Activated T-cell treated with anti-CD3 and anti-CD28 coated beads for 24 hours (primary cell): ENCODE data around the gene IQSEC3.
"Not testable (repeated sequence)": the region's sequence is repeated elsewhere in the genome, so short reads cannot be mapped to it uniquely, and the experiment has no call there.

Experiments used
- DNase-seq: peaks from one replicate; pipeline ENCODE4 v3.0.0-alpha.2; 2020; ENCODE audit warnings: low read depth

Gene IQSEC3

DNA sequence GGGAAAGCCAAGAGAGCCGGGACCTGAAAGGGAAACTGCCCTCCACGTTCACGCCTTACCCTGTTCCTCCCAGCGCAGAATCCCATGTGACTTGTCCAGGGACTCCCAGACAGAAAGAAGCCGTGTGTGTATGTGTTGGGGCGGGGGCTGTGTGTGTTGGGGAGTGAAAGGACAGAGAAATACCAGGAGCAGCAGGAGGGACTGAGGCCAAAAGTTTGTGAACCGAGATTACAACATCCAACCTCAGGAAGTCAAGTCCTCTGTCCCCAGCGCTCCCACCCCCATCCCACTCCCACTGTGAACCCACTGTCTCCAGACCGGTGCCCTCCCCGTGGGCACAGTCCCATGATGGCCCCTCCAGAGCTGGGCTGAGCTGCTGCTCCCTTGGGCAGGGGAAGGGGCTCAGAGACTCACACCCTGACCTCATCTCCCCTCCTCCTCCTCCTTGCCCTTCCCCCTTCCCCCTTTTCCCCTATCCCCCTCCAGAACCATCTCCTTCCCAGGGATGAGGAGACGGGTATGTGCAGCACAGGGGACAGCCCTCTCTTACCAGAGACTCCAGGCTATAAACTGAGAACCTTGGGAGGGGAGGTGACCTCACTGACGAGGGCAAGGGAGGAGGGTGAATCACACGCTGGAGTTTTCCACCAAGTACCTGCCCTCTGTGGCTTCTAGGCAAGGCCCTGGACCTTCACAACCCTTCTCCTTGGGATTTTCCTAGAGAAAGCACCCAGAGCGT is 147.6 kb downstream of the IQSEC3 start, which contains the start of gene SLC6A12:
Gene SLC6A12 (minus strand): TSS at position 155 of the 739 bp plus-strand sequence. CDS start 4,171 bp downstream, outside the sequence.
- no peak for DNase-seq

DNA sequence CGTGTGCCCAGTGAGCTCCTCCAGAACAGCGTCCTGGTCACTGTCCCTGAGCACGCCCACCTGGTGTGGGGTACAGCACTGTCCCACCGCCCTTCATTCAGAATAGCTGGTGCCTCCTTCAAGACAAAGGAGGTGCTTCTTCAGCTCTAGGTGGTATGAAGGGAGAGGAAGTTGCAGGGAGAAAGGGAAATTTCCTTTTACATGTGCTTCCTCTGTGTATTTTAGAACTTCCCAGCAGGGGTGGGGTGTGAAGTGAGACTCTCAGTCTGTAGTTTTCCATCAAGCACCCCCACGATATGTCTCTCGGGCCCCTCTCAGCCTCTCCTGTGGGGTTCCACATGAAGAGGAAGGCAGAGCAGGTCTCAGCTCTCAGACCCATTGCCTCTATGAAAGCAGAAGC is 148.5 kb downstream of the IQSEC3 start:
- no peak for DNase-seq

DNA sequence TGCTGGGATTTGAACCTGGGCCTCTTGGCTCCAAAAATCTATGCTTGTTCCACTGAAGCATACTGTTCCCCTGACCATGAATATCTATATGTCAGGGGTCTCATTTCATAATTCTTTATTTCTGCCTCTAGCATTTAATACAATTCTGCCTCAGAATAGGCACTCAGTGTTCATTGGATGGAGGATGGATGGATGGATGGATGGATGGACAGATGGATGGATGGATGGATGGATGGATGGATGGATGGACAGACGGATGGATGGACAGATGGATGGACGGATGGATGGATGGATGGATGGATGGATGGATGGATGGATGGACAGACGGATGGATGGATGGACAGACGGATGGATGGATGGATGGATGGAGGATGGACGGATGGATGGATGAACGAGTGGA is 150.5 kb downstream of the IQSEC3 start:
- not testable (repeated sequence) for DNase-seq

DNA sequence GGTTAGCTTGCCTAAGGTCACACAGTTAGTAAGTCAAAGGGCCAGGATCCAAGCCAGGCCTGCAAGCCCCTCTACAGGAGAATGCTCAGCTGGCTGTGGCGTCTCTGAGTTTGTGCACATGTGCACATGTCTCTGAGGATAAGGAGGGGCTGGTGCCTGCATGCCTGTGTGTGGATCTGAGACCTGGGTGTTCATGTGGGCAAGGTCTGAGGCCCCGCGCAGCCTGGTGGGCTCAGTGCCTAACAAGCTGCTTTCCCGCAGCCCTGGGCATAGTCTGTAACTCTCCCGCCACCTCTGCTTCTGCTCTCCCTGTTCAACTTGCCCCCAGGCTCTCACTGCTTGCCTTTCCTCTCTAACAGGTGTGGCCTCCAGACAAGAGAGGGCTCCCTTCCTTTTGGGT is 151.7 kb downstream of the IQSEC3 start:
- no peak for DNase-seq

DNA sequence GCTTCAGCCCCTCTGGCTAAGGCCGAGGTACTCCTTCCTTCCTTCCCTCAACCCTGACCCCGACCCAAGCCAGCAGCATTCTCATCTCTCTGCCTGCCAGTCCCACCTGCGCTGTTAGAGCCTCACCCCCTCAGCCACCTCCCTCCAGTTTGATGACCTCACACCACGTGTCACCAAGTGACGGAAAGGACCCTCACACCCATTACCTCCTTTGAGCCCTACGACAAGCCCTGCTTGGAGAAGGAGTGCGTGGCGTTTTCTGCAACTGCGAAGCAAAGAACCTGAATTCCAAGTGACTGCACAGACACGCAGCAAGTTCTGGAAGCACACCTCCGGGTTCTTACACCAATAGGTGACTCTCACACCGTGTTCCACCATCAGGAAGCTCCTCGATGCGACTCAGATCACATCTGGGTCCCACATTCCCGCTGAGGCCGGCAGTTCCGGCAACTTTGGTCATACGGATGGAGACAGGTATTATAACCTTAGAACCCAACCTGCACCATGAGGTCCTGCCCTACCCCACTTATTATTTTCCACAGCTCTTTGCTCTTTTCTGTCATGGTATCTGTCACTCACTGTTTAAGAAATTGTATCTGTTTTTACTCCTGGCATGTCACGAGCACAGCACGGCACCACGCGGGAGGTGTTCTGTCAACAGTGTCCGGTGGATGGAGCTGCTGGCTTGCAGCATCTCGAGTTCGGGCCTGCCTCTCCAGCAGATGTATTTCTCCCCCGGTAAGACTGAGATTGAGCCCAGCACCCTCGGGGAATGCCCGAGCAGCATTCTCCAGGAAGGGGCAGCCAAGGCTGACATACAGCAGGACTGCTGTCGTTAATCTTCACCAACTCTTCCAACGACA is 152.4 kb downstream of the IQSEC3 start:
- no peak for DNase-seq

DNA sequence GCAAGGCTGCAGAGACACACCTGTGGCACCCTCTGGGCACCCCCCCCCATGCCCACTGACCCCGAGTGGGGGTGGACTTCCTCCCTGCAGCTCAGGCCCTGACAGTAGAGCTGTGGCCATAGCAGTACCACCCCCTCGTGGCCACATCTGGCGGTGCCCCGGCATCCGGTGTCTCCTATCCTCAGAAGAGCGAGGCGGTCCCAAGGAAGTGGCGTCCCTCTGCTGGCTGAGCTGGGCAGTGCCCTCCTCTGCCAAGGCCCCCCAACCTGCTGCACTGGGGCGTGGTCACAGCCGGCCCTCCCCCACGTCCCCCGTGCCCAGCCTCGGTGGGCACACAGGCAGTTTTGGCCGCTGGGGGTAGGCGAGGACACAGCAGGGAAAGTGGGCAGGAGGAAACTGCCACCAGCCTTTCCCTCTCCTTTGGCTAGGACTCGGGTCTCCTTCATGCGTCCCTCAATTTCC is 153.4 kb downstream of the IQSEC3 start:
- peak; percentile 25 for DNase-seq

DNA sequence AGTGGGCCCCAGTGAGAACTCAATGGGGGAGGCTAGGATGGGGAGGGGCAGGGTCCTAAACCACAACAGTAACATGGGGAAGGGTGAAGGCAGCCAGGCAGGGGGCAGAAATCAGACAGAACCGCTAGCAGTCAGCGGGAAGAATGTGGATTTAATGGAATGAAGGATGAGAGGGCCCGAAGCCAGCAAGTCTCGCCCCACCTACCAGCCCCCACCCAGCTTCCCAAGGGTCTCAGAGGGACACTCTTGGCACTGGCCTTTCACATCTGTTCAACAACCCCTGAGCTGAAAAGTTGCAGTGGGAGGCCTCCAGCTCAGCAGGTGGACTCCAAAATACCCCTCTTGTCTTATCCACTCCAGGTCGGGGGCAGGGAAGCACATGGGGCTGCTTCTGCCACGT is 153.9 kb downstream of the IQSEC3 start:
- no peak for DNase-seq

DNA sequence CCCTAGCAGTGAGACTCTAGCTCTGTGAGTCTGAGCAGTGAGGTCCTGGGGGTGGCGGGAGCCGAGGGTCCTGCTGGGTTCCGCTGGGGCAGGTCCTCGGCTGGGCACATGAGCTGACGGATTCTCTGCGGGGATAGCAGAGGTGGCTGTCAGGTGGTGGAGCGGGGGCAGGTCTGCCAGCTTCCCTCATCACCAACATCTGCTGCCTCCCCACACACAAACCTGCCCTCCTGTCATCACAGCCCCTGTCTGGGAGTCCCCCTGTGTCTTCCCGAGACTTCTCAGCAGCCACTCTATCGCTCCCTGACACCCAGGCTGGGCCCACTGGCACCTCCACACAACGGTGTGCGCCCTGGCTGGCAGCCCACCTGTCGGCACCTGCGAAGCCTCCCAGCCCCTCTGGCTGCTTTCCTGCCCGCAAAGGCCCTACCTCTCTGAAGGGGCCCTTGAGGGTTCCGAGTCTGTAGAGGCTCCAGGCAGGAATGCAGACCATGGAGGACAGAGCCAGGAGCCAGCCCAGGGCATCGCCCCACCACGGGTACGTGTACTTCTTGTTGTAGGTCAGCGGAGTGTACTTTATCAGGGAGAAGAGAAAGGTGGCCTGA is 154.5 kb downstream of the IQSEC3 start:
- DNase-seq = no peak

DNA sequence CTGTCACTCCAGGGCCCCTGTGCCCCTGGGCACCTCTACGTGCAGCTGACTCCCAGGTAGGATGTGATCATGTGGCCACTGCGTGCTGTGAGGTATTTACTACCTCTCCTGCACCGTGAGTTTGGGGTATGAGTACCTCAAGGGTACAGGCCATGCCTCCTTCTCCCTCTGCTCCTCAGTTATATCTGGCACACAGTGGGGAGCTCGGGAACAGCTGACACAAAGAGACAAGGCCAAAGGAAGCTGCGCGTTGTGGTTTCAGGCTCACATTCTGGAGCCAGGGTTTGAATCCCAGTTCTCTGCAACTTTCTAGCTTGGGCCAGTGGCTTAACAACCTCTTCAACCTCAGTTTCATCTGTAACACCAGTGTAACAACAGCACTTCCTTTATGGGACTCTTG is 155.2 kb downstream of the IQSEC3 start:
- no peak for DNase-seq

DNA sequence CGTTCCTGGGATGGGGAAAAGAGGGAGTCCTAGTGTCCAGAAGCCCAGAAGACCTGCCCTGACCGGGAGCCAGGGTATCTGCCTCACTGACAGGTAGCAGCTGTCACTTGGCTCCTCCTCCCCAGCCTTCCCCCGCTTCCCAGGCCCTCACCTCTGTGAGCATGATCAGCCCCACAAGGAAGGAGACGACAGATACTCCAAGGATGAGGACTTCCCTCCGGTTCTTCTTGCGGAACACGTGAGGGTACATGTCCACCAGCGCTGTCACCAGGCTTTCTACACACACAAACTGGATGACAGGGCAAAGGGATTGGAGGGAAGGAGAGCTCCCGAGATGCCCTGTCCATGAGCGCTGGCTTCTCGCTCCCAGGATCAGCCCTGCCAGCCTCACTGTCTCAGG is 157.3 kb downstream of the IQSEC3 start:
- no peak for DNase-seq

DNA sequence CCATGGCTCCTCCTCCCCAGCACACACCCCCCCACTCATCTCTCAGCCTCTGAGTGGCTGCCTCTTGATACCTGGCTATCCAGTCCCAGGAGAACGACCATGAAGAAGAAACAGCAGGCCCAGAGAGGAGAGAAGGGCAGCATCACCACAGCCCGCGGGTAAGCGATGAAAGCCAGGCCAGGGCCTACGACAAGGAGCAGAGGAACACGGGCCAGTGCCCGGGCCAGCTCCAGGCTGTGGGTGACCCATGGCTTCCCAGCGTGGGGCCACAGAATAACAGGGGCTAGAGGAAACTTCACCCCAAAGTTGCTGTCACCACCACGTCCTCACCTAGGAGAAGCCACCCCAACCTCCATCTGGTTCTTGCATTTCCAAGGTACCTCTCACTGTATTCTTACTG is 157.8 kb downstream of the IQSEC3 start:
- DNase-seq = no peak

DNA sequence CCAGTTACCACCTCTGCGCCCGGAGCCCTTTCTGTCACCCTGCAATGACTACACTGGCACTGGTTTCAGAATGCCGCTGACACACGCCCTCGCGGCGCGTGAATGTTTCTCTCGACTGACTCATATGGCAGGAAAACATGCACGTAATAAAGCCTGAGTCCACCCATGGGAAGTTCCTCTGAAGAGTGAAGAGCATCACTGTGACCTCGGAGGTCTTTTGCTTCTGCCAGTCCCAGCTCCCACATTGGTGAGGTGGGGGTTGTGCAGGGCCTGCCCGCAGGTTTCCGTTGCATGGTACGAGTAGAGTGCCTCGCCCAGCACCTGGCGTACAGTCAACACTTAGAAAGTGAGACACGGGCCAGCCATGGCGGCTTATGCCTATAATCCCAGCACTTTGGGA is 158.4 kb downstream of the IQSEC3 start:
- no peak for DNase-seq

DNA sequence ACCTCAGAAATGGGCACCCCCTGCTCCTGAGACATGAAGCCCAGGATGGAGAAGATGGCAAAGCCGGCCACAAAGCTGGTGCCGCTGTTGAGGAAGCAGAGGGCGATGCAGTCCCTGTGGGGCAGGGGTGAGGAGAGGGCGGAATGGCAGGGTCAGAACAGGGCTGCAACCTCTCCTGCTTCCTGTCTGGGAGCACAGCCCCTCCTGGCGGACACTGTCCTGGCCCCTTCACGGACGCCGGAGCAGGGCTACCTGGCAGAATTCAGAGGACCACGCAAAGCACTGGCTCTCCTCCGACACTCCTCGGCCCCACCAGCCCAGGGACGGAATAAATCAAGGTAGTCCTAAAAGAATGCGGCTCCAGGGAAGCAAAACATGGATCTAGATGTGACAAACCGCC is 159.8 kb downstream of the IQSEC3 start:
- DNase-seq = no peak

DNA sequence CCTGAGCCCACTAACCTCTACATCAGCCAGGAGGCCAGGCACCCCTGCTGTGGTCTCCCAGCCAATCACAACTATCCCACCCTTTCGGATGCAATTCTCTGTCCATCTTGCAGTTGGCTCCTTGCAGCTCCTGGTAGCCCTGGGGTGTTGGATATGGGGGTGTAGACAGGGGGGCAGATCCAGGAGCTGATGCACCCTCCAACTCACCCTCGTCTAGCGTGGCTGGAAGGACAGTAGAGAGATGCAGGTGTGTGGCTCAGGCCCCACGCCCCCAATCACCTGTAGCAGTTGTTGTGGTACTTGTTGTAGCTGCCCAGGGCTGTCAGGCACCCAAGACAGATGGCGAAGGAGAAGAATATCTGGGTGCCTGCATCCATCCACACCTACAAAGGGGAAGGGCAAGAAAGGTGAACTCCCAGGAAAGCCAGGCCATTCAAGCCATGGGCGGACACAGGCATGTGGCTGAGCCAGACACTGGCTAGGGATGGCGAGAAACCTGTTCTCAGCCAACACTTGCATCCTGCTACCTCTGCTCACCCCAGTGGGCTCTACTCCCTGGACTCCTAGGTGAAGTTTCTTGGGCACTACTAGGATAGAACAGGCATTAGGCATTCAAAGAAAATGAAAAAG is 160.8 kb downstream of the IQSEC3 start:
- DNase-seq = no peak
